D721Med (cell line): ENCODE results near the gene RAP1GDS1.

Experiments
- DNase-seq: peaks from one replicate; pipeline ENCODE4 v3.0.0; 2011; ENCODE audit warnings: low spot score; ENCODE audit not compliant: insufficient read length
- FAIRE-seq: peaks from 2 replicates; lab custom pipeline; 2011; peaks lifted over from hg19 to GRCh38; lab: Jason Lieb, UNC
- TF ChIP-seq, protein P1 (sequence below): IDR thresholded peaks from 2 replicates; pipeline ENCODE4 v1.5.1; 2012; ENCODE audit warnings: mild to moderate bottlenecking, control low read depth; ENCODE audit not compliant: insufficient read depth; ENCODE audit errors: missing control alignments

RAP1GDS1 gene

DNA sequence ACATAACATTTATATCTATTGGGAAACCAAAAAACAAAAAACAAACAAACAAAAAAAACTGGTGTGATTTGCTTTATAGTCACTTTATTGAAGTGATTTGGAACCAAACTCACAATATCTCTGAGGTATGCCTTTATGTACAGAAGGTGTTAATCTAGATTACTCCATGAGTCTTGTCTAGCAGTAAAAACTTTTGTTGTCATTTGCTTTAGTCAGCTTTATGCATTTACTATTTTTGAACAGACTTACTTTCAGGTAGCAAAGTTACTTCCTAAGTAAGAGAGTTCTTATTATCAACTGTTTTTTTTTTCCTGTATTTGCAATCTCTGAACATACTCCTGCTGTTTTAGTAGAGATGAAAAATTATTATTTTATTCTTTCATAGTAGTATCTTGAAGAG lies 39.5 kb downstream of the RAP1GDS1 start:
- DNase-seq, result no peak
- FAIRE-seq, result no peak
- TF ChIP-seq, protein P1, sequence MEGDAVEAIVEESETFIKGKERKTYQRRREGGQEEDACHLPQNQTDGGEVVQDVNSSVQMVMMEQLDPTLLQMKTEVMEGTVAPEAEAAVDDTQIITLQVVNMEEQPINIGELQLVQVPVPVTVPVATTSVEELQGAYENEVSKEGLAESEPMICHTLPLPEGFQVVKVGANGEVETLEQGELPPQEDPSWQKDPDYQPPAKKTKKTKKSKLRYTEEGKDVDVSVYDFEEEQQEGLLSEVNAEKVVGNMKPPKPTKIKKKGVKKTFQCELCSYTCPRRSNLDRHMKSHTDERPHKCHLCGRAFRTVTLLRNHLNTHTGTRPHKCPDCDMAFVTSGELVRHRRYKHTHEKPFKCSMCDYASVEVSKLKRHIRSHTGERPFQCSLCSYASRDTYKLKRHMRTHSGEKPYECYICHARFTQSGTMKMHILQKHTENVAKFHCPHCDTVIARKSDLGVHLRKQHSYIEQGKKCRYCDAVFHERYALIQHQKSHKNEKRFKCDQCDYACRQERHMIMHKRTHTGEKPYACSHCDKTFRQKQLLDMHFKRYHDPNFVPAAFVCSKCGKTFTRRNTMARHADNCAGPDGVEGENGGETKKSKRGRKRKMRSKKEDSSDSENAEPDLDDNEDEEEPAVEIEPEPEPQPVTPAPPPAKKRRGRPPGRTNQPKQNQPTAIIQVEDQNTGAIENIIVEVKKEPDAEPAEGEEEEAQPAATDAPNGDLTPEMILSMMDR, result no peak

DNA sequence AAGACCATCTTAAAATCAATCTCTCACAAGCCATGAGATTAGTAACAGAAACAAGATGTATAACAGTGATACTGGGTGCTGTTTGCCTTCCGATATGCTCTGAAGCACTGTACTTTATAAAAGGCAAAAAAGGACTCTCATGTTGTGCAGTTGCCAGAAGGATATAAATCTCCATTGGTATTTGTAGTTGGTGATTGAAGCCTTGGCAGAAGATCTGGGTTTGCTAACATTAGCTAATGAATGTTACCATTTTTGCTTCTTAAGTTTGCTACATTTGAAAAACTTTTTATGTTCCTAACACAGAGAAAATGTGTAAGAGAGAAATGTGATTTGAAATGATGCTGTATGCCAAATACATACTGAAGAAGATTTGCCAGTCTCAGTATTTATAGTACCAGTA lies 44.4 kb downstream of the RAP1GDS1 start:
- FAIRE-seq (no peak), DNase-seq (no peak)
- TF ChIP-seq, protein P1, result no peak

DNA sequence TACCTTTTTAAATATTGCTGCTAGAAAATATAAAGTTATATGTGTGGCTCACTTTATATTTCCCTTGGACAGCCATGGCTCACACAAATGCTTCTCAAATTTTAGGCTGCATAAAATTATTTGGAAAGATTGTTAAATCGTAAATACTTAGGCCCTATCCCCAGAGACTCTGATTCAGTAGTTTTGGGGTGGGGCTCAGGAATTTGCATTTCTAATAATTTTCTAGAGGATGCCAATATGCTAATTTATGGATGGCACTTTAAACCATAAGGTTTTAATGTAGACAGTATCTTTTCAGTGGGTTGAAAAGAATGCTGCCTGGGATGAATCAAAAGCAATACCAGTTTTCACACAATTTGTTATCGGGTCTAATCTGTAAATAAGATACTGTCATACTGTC lies 49.7 kb downstream of the RAP1GDS1 start:
- FAIRE-seq (no peak), DNase-seq (no peak)
- TF ChIP-seq, protein P1, result no peak

DNA sequence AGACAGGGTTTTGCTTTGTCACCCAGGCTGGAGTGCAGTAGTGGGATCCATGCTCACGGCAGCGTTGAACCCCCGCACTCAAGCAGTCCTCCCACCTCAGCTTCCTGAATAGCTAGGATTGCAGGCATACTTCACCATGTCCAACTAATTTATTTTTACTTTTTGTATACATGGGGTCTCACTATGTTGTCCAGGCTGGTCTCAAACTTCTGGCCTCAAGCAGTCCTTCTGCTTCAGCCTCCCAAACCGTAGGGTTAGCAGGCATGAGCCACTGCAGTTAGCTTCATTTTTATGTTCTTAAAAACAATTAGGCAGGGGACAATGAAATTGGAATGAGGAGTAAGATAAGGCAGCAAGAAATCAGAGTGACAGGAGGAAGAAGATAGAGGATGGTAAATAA lies 50.5 kb downstream of the RAP1GDS1 start:
- DNase-seq (no peak), FAIRE-seq (no peak)
- TF ChIP-seq, protein P1, result no peak

DNA sequence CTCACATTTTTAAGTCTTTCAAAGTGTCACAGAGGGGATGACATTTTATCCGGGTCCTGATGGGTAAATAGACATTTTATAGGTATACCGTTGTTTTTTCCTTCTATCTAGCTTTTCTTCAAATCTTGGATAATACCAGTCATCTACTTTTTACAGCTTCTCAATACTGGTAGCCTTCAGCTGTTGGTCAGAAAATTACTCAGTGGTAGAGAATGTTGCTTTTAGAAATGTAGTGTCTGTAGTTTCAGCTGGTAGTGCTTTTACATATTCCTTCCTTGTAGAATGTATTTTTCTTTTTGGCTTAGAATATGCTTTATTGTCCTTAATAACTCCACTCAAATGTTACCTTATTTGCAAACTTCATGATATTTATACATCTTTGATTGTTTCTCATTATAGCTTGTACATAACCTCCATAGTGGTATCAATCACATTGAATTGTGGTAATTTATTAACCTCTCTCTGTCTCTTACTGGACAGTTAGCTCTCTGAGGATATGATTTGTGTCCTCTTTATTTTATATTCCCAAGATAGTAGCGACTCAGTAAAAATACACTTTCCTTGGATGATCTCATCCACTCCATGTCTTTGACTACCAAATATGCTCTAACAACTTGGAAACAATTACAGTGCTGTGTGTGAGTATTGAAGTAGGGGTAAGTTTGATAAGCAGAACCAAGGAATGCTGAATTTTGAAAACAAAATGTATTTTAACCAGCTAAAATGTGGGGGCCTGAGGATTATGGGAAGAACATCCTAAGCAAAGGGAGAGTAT lies 53.8 kb downstream of the RAP1GDS1 start:
- TF ChIP-seq, protein P1, result no peak
- FAIRE-seq (peak; percentile 48), DNase-seq (no peak)

DNA sequence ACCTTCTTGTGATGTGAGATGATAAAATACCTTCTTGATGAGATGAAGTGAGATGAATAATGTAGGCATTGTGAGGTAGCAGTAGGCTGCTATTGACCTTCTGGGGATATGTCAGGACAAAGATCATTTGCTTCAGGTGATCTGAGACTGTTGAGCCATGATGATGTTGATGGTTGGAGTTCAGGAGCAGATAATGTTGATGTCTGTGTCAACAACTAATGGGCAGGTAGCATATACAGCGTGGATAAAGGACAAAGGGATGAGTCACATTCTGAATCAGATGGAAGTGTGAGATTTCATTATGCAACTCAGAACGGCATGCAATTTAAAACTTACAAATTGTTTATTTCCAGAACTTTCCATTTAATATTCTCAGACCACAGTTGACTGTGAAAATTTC lies 57.3 kb downstream of the RAP1GDS1 start:
- FAIRE-seq, result no peak

DNA sequence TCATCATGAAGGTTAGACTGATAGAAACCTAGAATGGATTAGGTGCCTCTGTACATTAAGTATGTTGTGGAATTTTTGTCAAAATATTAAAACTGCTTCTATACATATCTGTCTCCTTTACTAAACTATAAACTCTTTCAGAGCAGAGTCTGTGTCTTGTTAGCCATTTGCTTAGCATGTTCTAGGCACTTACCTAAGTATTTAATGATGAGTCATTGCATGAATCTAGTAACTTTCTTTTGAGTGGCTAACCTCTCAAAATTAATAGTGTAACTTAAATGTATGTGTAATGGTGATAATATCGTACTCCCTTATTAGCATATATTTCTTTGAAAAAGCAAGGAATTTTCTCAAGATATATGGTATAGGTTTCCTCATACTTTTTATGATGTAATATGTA lies 57.8 kb downstream of the RAP1GDS1 start:
- TF ChIP-seq, protein P1, result no peak
- FAIRE-seq (no peak), DNase-seq (no peak)

More for the DNA sequence above, 57.3 kb downstream of the RAP1GDS1 start:
- no peak for DNase-seq
- TF ChIP-seq, protein P1, result no peak
